Endodermal cell (in vitro differentiated cells): ENCODE data around the gene RIMBP2. TPM values are rescaled to one million over a fixed set of nuclear protein-coding genes. Genes with fewer than 3 reads are reported as not detected.

Experiments
- DNase-seq: peaks from one replicate; pipeline ENCODE4 v3.0.0-alpha.2; 2017
- H3K27ac ChIP-seq: 2 replicates; pipeline ENCODE4 v1.5.1; 2013; ENCODE audit warnings: mild to moderate bottlenecking, low read depth, low read length, moderate library complexity
- H3K27me3 ChIP-seq: 2 replicates; pipeline ENCODE4 v1.6.1; 2013; ENCODE audit warnings: mild to moderate bottlenecking, low read length, moderate library complexity; ENCODE audit not compliant: insufficient read depth, control insufficient read depth, poor library complexity, severe bottlenecking
- H3K36me3 ChIP-seq: 2 replicates; pipeline ENCODE4 v1.7.0; 2013; ENCODE audit warnings: mild to moderate bottlenecking, low read length, moderate library complexity; ENCODE audit not compliant: control insufficient read depth, insufficient read depth
- H3K4me1 ChIP-seq: one replicate; pipeline ENCODE4 v1.7.0; 2013; ENCODE audit warnings: low read length; ENCODE audit not compliant: control insufficient read depth, insufficient read depth
- H3K4me3 ChIP-seq: 2 replicates; pipeline ENCODE4 v1.5.1; 2013; ENCODE audit warnings: mild to moderate bottlenecking, low read length, moderate library complexity
- H3K9ac ChIP-seq: 2 replicates; pipeline ENCODE4 v1.6.1; 2013; ENCODE audit warnings: mild to moderate bottlenecking, low read length, moderate library complexity; ENCODE audit not compliant: poor library complexity, severe bottlenecking; ENCODE audit errors: extremely low read depth
- H3K9me3 ChIP-seq: 2 replicates; pipeline ENCODE4 v1.6.1; 2013; ENCODE audit warnings: mild to moderate bottlenecking, low read length, moderate library complexity; ENCODE audit not compliant: control insufficient read depth
- H3K27ac Mint-ChIP-seq: 2 replicates; pipeline ENCODE4 v1.8.0; 2020; ENCODE audit warnings: mixed read lengths
- H3K27me3 Mint-ChIP-seq: 2 replicates; pipeline ENCODE4 v1.8.0; 2021; ENCODE audit warnings: mild to moderate bottlenecking, mixed read lengths; ENCODE audit not compliant: insufficient read depth
- H3K36me3 Mint-ChIP-seq: 2 replicates; pipeline ENCODE4 v1.8.0; 2020; ENCODE audit warnings: low read depth, mixed read lengths
- H3K4me1 Mint-ChIP-seq: 2 replicates; pipeline ENCODE4 v1.8.0; 2020; ENCODE audit warnings: mixed read lengths
- H3K4me3 Mint-ChIP-seq: 2 replicates; pipeline ENCODE4 v1.8.0; 2020; ENCODE audit warnings: mild to moderate bottlenecking, moderate library complexity, mixed read lengths
- H3K9me3 Mint-ChIP-seq: 2 replicates; pipeline ENCODE4 v1.8.0; 2020; ENCODE audit warnings: mild to moderate bottlenecking, mixed read lengths
- WGBS, 2 experiments: methylation state at CpG; one replicate each; pipeline versions ENCODE4 v1.1.5 to v1.1.7; 2013; ENCODE audit warnings: missing lambda C conversion rate in 2 of 2, mixed read lengths in 1 of 2; ENCODE audit not compliant: insufficient coverage in 1 of 2, insufficient read length in 1 of 2; 5-methylcytosine and 5-hydroxymethylcytosine counted together
- total RNA-seq, 2 donors: library from RNA; stranded (reverse); fragmentation: NEBNext Ultra II Directional in 1 of 2; extraction: Animal tissue kit (Norgen Biotek cat#: 25700) in 1 of 2; gene quantifications; 2 replicates in 1 of 2; 3 replicates in 1 of 2; pipeline ENCODE4 v1.2.1, GENCODE V29; 2021
- TF ChIP-seq, protein P1 (sequence below): fragments of 200-600 bp; sonication (generic); conservative IDR thresholded peaks from 2 replicates; pipeline ENCODE4 v1.5.0; 2021; ENCODE audit warnings: antibody characterized with exemption, mild to moderate bottlenecking

Gene RIMBP2
- total RNA-seq, 2 donors from 2014 or later: 0.13 to 3.4 TPM

GRCh38 chr12:130556486-130557055, 159.5 kb downstream of the RIMBP2 start:
- Mint-ChIP-seq H3K27ac (no peak overlapping the region), H3K9me3 (peaks cover 4% of the 10 kb centered on the region), H3K4me3 (no peak overlapping the region), H3K4me1 (peaks cover 2% of the 10 kb centered on the region), H3K27me3 (peaks cover 3% of the 10 kb centered on the region), H3K36me3 (no peaks in the 10 kb centered on the region)
- H3K9ac ChIP-seq: no peak overlapping the region
- H3K27ac ChIP-seq: no peak overlapping the region
- TF ChIP-seq, protein P1, sequence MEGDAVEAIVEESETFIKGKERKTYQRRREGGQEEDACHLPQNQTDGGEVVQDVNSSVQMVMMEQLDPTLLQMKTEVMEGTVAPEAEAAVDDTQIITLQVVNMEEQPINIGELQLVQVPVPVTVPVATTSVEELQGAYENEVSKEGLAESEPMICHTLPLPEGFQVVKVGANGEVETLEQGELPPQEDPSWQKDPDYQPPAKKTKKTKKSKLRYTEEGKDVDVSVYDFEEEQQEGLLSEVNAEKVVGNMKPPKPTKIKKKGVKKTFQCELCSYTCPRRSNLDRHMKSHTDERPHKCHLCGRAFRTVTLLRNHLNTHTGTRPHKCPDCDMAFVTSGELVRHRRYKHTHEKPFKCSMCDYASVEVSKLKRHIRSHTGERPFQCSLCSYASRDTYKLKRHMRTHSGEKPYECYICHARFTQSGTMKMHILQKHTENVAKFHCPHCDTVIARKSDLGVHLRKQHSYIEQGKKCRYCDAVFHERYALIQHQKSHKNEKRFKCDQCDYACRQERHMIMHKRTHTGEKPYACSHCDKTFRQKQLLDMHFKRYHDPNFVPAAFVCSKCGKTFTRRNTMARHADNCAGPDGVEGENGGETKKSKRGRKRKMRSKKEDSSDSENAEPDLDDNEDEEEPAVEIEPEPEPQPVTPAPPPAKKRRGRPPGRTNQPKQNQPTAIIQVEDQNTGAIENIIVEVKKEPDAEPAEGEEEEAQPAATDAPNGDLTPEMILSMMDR: no peak
- WGBS, 2 experiments: 94 to 95% methylated on average over 8 of the region's 8 CpGs
- DNase-seq: no peak
- no peaks in the 10 kb centered on the region for H3K4me1 ChIP-seq
- H3K4me3 ChIP-seq: no peak overlapping the region
- H3K27me3 ChIP-seq: no peaks in the 10 kb centered on the region
- H3K36me3 ChIP-seq: no peaks in the 10 kb centered on the region
- peaks cover 3% of the 10 kb centered on the region for H3K9me3 ChIP-seq

- 86 to 87% methylated on average over 17 to 20 of the region's 20 CpGs for whole genome bisulfite sequencing, 2 experiments
- H3K27ac Mint-ChIP-seq: no peak overlapping the region
These were observed 160.2 kb downstream of the RIMBP2 start for GRCh38 chr12:130555628-130556485.

GRCh38 chr12:130555221-130555620, 160.9 kb downstream of the RIMBP2 start:
- Mint-ChIP-seq H3K27ac (no peak overlapping the region), H3K9me3 (peaks cover 15% of the 10 kb centered on the region), H3K4me1 (peaks cover 2% of the 10 kb centered on the region), H3K4me3 (no peak overlapping the region), H3K36me3 (no peaks in the 10 kb centered on the region), H3K27me3 (peaks cover 3% of the 10 kb centered on the region)
- Histone ChIP-seq H3K27me3 (no peaks in the 10 kb centered on the region), H3K4me1 (no peaks in the 10 kb centered on the region), H3K36me3 (no peaks in the 10 kb centered on the region), H3K9ac (no peak overlapping the region), H3K4me3 (no peak overlapping the region), H3K9me3 (peaks cover 13% of the 10 kb centered on the region), H3K27ac (no peak overlapping the region)
- TF ChIP-seq, protein P1: no peak
- DNase-seq: no peak
- 68 to 100% methylated on average over 1 to 4 of the region's 5 CpGs for WGBS, 2 experiments

More at GRCh38 chr12:130555628-130556485, 160.2 kb downstream of the RIMBP2 start:
- peaks cover 3% of the 10 kb centered on the region for H3K27me3 Mint-ChIP-seq
- H3K9me3 Mint-ChIP-seq: peaks cover 10% of the 10 kb centered on the region
- no peaks in the 10 kb centered on the region for H3K4me1 ChIP-seq
- H3K9me3 ChIP-seq: peaks cover 10% of the 10 kb centered on the region
- H3K36me3 Mint-ChIP-seq: no peaks in the 10 kb centered on the region
- DNase-seq: no peak
- TF ChIP-seq, protein P1: no peak
- H3K27ac ChIP-seq: no peak overlapping the region
- no peaks in the 10 kb centered on the region for H3K27me3 ChIP-seq
- H3K4me3 ChIP-seq: no peak overlapping the region
- H3K4me3 Mint-ChIP-seq: no peak overlapping the region
- no peak overlapping the region for H3K9ac ChIP-seq
- no peaks in the 10 kb centered on the region for H3K36me3 ChIP-seq
- H3K4me1 Mint-ChIP-seq: peaks cover 2% of the 10 kb centered on the region
